BLaER1 treated with 17β-estradiol and CSF1 and Interleukin-3, amounts not matched to agents 10 nM and 100 nM (cell line): ENCODE results near the gene MAML2.

Experiments
- H3K27ac ChIP-seq, 11 experiments: shearing (Covaris generic); formaldehyde crosslinking; 2 replicates each; pipeline ENCODE4 v1.8.1; 2022
- H3K27me3 ChIP-seq, 11 experiments: shearing (Covaris generic); formaldehyde crosslinking; 2 replicates each; pipeline ENCODE4 v1.8.1; 2022
- H3K36me3 ChIP-seq, 11 experiments: shearing (Covaris generic); formaldehyde crosslinking; 2 replicates each; pipeline ENCODE4 v1.8.1; 2022
- H3K4me1 ChIP-seq, 10 experiments: shearing (Covaris generic); formaldehyde crosslinking; 2 replicates each; pipeline ENCODE4 v1.8.1; 2022
- H3K4me2 ChIP-seq, 11 experiments: shearing (Covaris generic); formaldehyde crosslinking; 2 replicates each; pipeline ENCODE4 v1.8.1; 2022
- H3K4me3 ChIP-seq, 10 experiments: shearing (Covaris generic); formaldehyde crosslinking; 2 replicates each; pipeline ENCODE4 v1.8.1; 2022
- H3K9ac ChIP-seq, 11 experiments: shearing (Covaris generic); formaldehyde crosslinking; 2 replicates each; pipeline ENCODE4 v1.8.1; 2022
- H3K9me3 ChIP-seq, 11 experiments: shearing (Covaris generic); formaldehyde crosslinking; replicated peaks in 1 of 11; 2 replicates each; pipeline ENCODE4 v1.8.1; 2022
- H4K20me1 ChIP-seq, 11 experiments: shearing (Covaris generic); formaldehyde crosslinking; 2 replicates each; pipeline ENCODE4 v1.8.1; 2022
- Cebpa-rat ChIP-seq, 11 experiments: shearing (Covaris generic); IDR thresholded peaks; 2 replicates each; pipeline ENCODE4 v1.8.1; 2022

MAML2 gene

GRCh38 chr11:95989780-95990179, 353.2 kb downstream of the MAML2 start:
- no peak overlapping the region for H3K4me2 ChIP-seq
- H3K9ac ChIP-seq: no peak overlapping the region
- H3K9me3 ChIP-seq: no peaks in the 10 kb centered on the region
- H3K4me3 ChIP-seq: no peak overlapping the region
- no peak for TF ChIP-seq Cebpa-rat (IDR thresholded peaks at IDR 0.05)
- H3K27ac ChIP-seq: no peak overlapping the region
- no peaks in the 10 kb centered on the region for H3K27me3 ChIP-seq
- H3K36me3 ChIP-seq: peaks cover 0 to 98% (median 0%) of the 10 kb centered on the region in 11 experiments; a peak in 6 of 22 replicates
- no peaks in the 10 kb centered on the region for H3K4me1 ChIP-seq
- H4K20me1 ChIP-seq: peaks cover 0 to 59% (median 0%) of the 10 kb centered on the region in 11 experiments; a peak in 5 of 22 replicates

- H3K4me2 ChIP-seq: no peak overlapping the region
These were observed 353.9 kb downstream of the MAML2 start for GRCh38 chr11:95989076-95989605.

GRCh38 chr11:95985174-95985808, 357.7 kb downstream of the MAML2 start:
- H3K9me3 ChIP-seq: no peaks in the 10 kb centered on the region
- H3K27ac ChIP-seq: no peak overlapping the region
- peaks cover 0 to 99% (median 0%) of the 10 kb centered on the region in 11 experiments; a peak in 6 of 22 replicates for H3K36me3 ChIP-seq
- TF ChIP-seq Cebpa-rat (IDR thresholded peaks at IDR 0.05): no peak
- H3K9ac ChIP-seq: no peak overlapping the region
- H3K4me3 ChIP-seq: no peak overlapping the region
- H3K27me3 ChIP-seq: no peaks in the 10 kb centered on the region
- H3K4me1 ChIP-seq: no peaks in the 10 kb centered on the region
- H3K4me2 ChIP-seq: no peak overlapping the region
- peaks cover 0 to 29% (median 0%) of the 10 kb centered on the region in 11 experiments; a peak in 1 of 22 replicates for H4K20me1 ChIP-seq

More at GRCh38 chr11:95989076-95989605, 353.9 kb downstream of the MAML2 start:
- Histone ChIP-seq H3K9ac (no peak overlapping the region), H3K4me1 (no peaks in the 10 kb centered on the region), H3K4me3 (no peak overlapping the region), H3K36me3 (peaks cover 0 to 98% (median 0%) of the 10 kb centered on the region in 11 experiments; a peak in 6 of 22 replicates), H3K27me3 (no peaks in the 10 kb centered on the region), H4K20me1 (peaks cover 0 to 55% (median 0%) of the 10 kb centered on the region in 11 experiments; a peak in 5 of 22 replicates), H3K9me3 (no peaks in the 10 kb centered on the region), H3K27ac (no peak overlapping the region)
- TF ChIP-seq Cebpa-rat (IDR thresholded peaks at IDR 0.05): no peak

- H3K36me3 ChIP-seq: peaks cover 0 to 99% (median 0%) of the 10 kb centered on the region in 11 experiments; a peak in 6 of 22 replicates
- H3K27me3 ChIP-seq: no peaks in the 10 kb centered on the region
- no peak overlapping the region for H3K4me2 ChIP-seq
- no peak overlapping the region for H3K9ac ChIP-seq
- no peak overlapping the region for H3K27ac ChIP-seq
- no peaks in the 10 kb centered on the region for H3K4me1 ChIP-seq
- H4K20me1 ChIP-seq: peaks cover 0 to 24% (median 0%) of the 10 kb centered on the region in 11 experiments; a peak in 1 of 22 replicates
- no peak for TF ChIP-seq Cebpa-rat (IDR thresholded peaks at IDR 0.05)
- no peaks in the 10 kb centered on the region for H3K9me3 ChIP-seq
- H3K4me3 ChIP-seq: no peak overlapping the region
These were observed 358.9 kb downstream of the MAML2 start for GRCh38 chr11:95984072-95984471.

- Histone ChIP-seq H3K4me2 (no peak overlapping the region), H4K20me1 (peaks cover 0 to 4% (median 0%) of the 10 kb centered on the region in 11 experiments; a peak in 1 of 22 replicates), H3K27me3 (no peaks in the 10 kb centered on the region), H3K4me1 (no peaks in the 10 kb centered on the region), H3K9me3 (no peaks in the 10 kb centered on the region), H3K9ac (no peak overlapping the region), H3K36me3 (peaks cover 0 to 71% (median 0%) of the 10 kb centered on the region in 11 experiments; a peak in 6 of 22 replicates), H3K27ac (no peak overlapping the region), H3K4me3 (no peak overlapping the region)
- TF ChIP-seq Cebpa-rat (IDR thresholded peaks at IDR 0.05): no peak
These were observed 365.3 kb downstream of the MAML2 start for GRCh38 chr11:95977534-95978174.

- Histone ChIP-seq H3K27me3 (no peaks in the 10 kb centered on the region), H3K4me3 (no peak overlapping the region), H3K27ac (no peak overlapping the region), H4K20me1 (no peaks in the 10 kb centered on the region; a peak in 1 of 22 replicates), H3K9ac (no peak overlapping the region), H3K4me2 (no peak overlapping the region), H3K36me3 (peaks cover 0 to 60% (median 0%) of the 10 kb centered on the region in 11 experiments; a peak in 6 of 22 replicates), H3K9me3 (no peaks in the 10 kb centered on the region), H3K4me1 (no peaks in the 10 kb centered on the region)
- no peak for TF ChIP-seq Cebpa-rat (IDR thresholded peaks at IDR 0.05)
These were observed 366.4 kb downstream of the MAML2 start for GRCh38 chr11:95976550-95976949.

GRCh38 chr11:95975343-95975742, 367.7 kb downstream of the MAML2 start:
- Histone ChIP-seq H3K9ac (no peak overlapping the region), H3K36me3 (peaks cover 0 to 48% (median 0%) of the 10 kb centered on the region in 11 experiments; a peak in 6 of 22 replicates), H3K4me3 (no peak overlapping the region), H4K20me1 (no peaks in the 10 kb centered on the region; a peak in 1 of 22 replicates), H3K27me3 (no peaks in the 10 kb centered on the region), H3K9me3 (no peaks in the 10 kb centered on the region), H3K4me2 (no peak overlapping the region), H3K27ac (no peak overlapping the region), H3K4me1 (no peaks in the 10 kb centered on the region)
- no peak for TF ChIP-seq Cebpa-rat (IDR thresholded peaks at IDR 0.05)

- Histone ChIP-seq H3K4me1 (no peaks in the 10 kb centered on the region), H3K27ac (no peak overlapping the region), H3K27me3 (no peaks in the 10 kb centered on the region), H3K36me3 (peaks cover 0 to 15% (median 0%) of the 10 kb centered on the region in 11 experiments; a peak in 2 of 22 replicates), H3K9me3 (no peaks in the 10 kb centered on the region), H4K20me1 (no peaks in the 10 kb centered on the region; a peak in 1 of 22 replicates), H3K4me2 (no peak overlapping the region), H3K9ac (no peak overlapping the region), H3K4me3 (no peak overlapping the region)
- no peak for TF ChIP-seq Cebpa-rat (IDR thresholded peaks at IDR 0.05)
These were observed 370.9 kb downstream of the MAML2 start for GRCh38 chr11:95972060-95972459.

- H3K9ac ChIP-seq: no peak overlapping the region
- H3K36me3 ChIP-seq: no peaks in the 10 kb centered on the region
- H3K4me3 ChIP-seq: no peak overlapping the region
- H3K9me3 ChIP-seq: no peaks in the 10 kb centered on the region
- no peak overlapping the region for H3K4me2 ChIP-seq
- TF ChIP-seq Cebpa-rat (IDR thresholded peaks at IDR 0.05): no peak
- H3K4me1 ChIP-seq: no peaks in the 10 kb centered on the region
- H3K27ac ChIP-seq: no peak overlapping the region
- H4K20me1 ChIP-seq: no peaks in the 10 kb centered on the region; a peak in 1 of 22 replicates
- H3K27me3 ChIP-seq: no peaks in the 10 kb centered on the region
These were observed 374.4 kb downstream of the MAML2 start for GRCh38 chr11:95968585-95968984.
